Epithelial cell of proximal tubule (primary cell): ENCODE measurements around the gene ATF4. TPM values are rescaled to one million over a fixed set of nuclear protein-coding genes. Genes with fewer than 3 reads are reported as not detected.
A peak's percentile ranks its signal among the peaks of the same experiment; 100 is the strongest.

ENCODE experiments used
- DNase-seq: peaks from one replicate; pipeline ENCODE4 v3.0.0-alpha.2; 2011; ENCODE audit warnings: low read depth
- H3K4me3 ChIP-seq: 2 replicates; pipeline ENCODE4 v1.5.1; 2011; ENCODE audit warnings: low read depth, mild to moderate bottlenecking, low read length
- CTCF ChIP-seq: conservative IDR thresholded peaks from 2 replicates; pipeline ENCODE4 v1.5.1; 2012; ENCODE audit warnings: low read depth, mild to moderate bottlenecking, low read length
- total RNA-seq: library from RNA; depleted of rRNA; stranded (reverse); fragments of >200 nt; gene quantifications from 2 replicates; pipeline ENCODE4 v1.2.3, GENCODE V29; 2015

The ATF4 gene
- total RNA-seq, 1 donor from 2014 or later = 294 TPM

DNA sequence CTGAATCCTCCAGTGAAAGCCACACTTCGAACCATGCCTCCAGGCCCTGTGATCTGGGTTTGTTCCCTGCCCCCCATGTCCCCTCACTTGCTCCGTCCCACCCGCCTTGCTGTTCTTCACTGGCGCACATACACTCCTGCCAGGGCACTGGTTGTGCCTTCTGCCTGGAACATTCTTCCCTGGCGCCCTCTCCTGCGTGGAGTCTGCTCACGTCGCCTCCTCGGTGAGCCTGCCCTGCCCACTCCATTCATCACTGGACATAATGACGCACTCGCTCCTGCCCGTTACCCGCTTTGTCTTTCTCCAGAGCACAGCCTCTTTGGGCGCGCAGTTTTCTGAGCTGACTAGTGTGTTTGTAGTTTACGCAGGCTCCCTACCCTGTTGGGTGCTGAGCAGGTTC lies 39.3 kb upstream of the ATF4 start:
- H3K4me3 ChIP-seq = no peak overlapping the region
- TF ChIP-seq CTCF = no peak
- no peak for DNase-seq

GRCh38 chr22:39481595-39481994 lies 38.8 kb upstream of the ATF4 start:
- TF ChIP-seq CTCF = no peak

DNA sequence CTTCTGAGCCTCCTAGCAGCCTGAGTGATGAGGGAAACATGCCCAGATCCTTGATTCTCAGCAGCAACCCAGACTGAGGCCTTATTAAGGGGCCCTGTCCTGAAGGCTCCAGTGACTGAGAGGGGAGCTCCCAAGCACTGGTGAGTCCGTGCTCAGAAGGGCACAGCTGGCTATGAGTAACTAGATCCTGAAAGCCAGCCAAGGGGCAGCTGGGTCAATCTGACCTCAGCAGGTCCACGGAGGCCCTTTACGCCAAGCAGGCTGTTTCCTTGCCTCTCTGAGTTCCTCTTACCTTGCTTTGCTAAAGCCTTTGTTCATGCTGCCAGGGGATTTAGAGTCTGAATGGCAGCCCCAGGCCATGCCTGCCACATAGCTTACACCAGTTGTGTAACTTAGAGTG lies 37.6 kb upstream of the ATF4 start:
- H3K4me3 ChIP-seq = no peak overlapping the region
- TF ChIP-seq CTCF = no peak
- DNase-seq = peak; percentile 43

More at GRCh38 chr22:39481595-39481994, 38.8 kb upstream of the ATF4 start:
- no peak for DNase-seq
- H3K4me3 ChIP-seq = no peak overlapping the region

GRCh38 chr22:39486951-39487825 lies 33.2 kb upstream of the ATF4 start:
- TF ChIP-seq CTCF = no peak
- H3K4me3 ChIP-seq = no peak overlapping the region
- no peak for DNase-seq

- no peak for DNase-seq
- no peak for TF ChIP-seq CTCF
- no peak overlapping the region for H3K4me3 ChIP-seq
Observed at GRCh38 chr22:39487826-39488520, 32.4 kb upstream of the ATF4 start.

DNA sequence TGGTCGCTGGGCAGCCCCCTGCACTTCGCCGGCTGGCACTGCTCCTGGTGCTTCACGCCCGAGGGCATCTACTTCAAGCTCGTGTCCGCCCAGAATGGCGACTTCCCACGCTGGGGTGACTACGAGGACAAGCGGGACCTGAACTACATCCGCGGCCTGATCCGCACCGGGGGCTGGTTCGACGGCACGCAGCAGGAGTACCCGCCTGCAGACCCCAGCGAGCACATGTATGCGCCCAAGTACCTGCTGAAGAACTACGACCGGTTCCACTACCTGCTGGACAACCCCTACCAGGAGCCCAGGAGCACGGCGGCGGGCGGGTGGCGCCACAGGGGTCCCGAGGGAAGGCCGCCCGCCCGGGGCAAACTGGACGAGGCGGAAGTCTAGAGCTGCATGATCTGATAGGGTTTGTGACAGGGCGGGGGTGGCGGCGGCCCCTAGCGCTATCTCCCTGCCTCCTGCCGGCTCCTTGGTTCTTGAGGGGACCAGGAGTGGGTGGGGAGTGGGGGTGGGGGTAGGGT lies 31.7 kb upstream of the ATF4 start:
- H3K4me3 ChIP-seq = no peak overlapping the region
- no peak for DNase-seq

More for the DNA sequence above, 31.7 kb upstream of the ATF4 start:
- no peak for TF ChIP-seq CTCF
